ENCODE measurements around the gene EPHB3. TPM values are rescaled to one million over a fixed set of nuclear protein-coding genes. Genes with fewer than 3 reads are reported as not detected.
A peak's percentile ranks its signal among the peaks of the same experiment; 100 is the strongest.

Gene EPHB3
- total RNA-seq, 2 experiments from 2014 or later: 0.19 to 0.22 TPM

GRCh38 chr3:184584464-184584891 is 22.9 kb downstream of the EPHB3 start:
- no peaks in the 10 kb centered on the region for H3K36me3 Mint-ChIP-seq (ENCODE audit: low read depth)
- POLR2A ChIA-PET: no interaction called here
- no peaks in the 10 kb centered on the region for H3K4me1 Mint-ChIP-seq (ENCODE audit: low read depth)
- H3K27me3 Mint-ChIP-seq: peaks cover 26% of the 10 kb centered on the region
- DNase-seq (no peak), ATAC-seq (ENCODE audit: poor library complexity) (no peak)
- H3K9me3 Mint-ChIP-seq: no peaks in the 10 kb centered on the region
- intact Hi-C loops (cut with DNase I, micrococcal nuclease): no loop called here
- Histone ChIP-seq H3K27me3 (ENCODE audit: control insufficient read depth in 1 of 2, insufficient read depth in 2 of 2, low read length in 2 of 2) (peaks cover 25% of the 10 kb centered on the region in 2 experiments), H3K27ac (ENCODE audit: low read depth in 1 of 2, low read length in 2 of 2) (no peak overlapping the region), H3K9me3 (ENCODE audit: control insufficient read depth in 1 of 2, insufficient read depth in 1 of 2, low read length in 2 of 2) (no peaks in the 10 kb centered on the region), H3K36me3 (ENCODE audit: insufficient read depth, low read length) (no peaks in the 10 kb centered on the region), H3K4me1 (ENCODE audit: insufficient read depth, low read length) (peaks cover 13% of the 10 kb centered on the region), H3K4me3 (ENCODE audit: low read length) (no peak overlapping the region)
- no peak for TF ChIP-seq CTCF (IDR thresholded peaks at IDR 0.05)
- H3K27ac Mint-ChIP-seq: no peak overlapping the region
- CTCF ChIA-PET: interaction anchor here (1.9 kb wide), 1 partner anchor 23 kb away, joined by 4 read pairs; the partner anchor contains the start of gene EPHB3
- H3K4me3 Mint-ChIP-seq: peak overlapping the region; percentile 54

GRCh38 chr3:184585545-184585944 is 24.0 kb downstream of the EPHB3 start:
- no peaks in the 10 kb centered on the region for H3K36me3 ChIP-seq (ENCODE audit: insufficient read depth, low read length)
- H3K27ac Mint-ChIP-seq: no peak overlapping the region
- peaks cover 13% of the 10 kb centered on the region for H3K4me1 ChIP-seq (ENCODE audit: insufficient read depth, low read length)
- no peaks in the 10 kb centered on the region for H3K9me3 ChIP-seq (ENCODE audit: control insufficient read depth in 1 of 2, insufficient read depth in 1 of 2, low read length in 2 of 2)
- H3K9me3 Mint-ChIP-seq: no peaks in the 10 kb centered on the region
- H3K4me3 Mint-ChIP-seq: no peak overlapping the region
- H3K36me3 Mint-ChIP-seq (ENCODE audit: low read depth): no peaks in the 10 kb centered on the region
- H3K4me1 Mint-ChIP-seq (ENCODE audit: low read depth): no peaks in the 10 kb centered on the region
- no peak for TF ChIP-seq CTCF (IDR thresholded peaks at IDR 0.05)
- peaks cover 22% of the 10 kb centered on the region for H3K27me3 Mint-ChIP-seq
- no peak for ATAC-seq (ENCODE audit: poor library complexity)
- H3K27me3 ChIP-seq (ENCODE audit: control insufficient read depth in 1 of 2, insufficient read depth in 2 of 2, low read length in 2 of 2): peaks cover 25% of the 10 kb centered on the region in 2 experiments
- no peak overlapping the region for H3K4me3 ChIP-seq (ENCODE audit: low read length)
- no peak for DNase-seq
- POLR2A ChIA-PET: no interaction called here
- intact Hi-C loops (cut with DNase I, micrococcal nuclease): no loop called here
- CTCF ChIA-PET: no interaction called here
- H3K27ac ChIP-seq (ENCODE audit: low read depth in 1 of 2, low read length in 2 of 2): no peak overlapping the region

- Histone ChIP-seq H3K9me3 (ENCODE audit: control insufficient read depth in 1 of 2, insufficient read depth in 1 of 2, low read length in 2 of 2) (no peaks in the 10 kb centered on the region), H3K4me3 (ENCODE audit: low read length) (no peak overlapping the region), H3K4me1 (ENCODE audit: insufficient read depth, low read length) (peaks cover 13% of the 10 kb centered on the region), H3K27ac (ENCODE audit: low read depth in 1 of 2, low read length in 2 of 2) (no peak overlapping the region), H3K36me3 (ENCODE audit: insufficient read depth, low read length) (no peaks in the 10 kb centered on the region), H3K27me3 (ENCODE audit: control insufficient read depth in 1 of 2, insufficient read depth in 2 of 2, low read length in 2 of 2) (peaks cover 19 to 22% of the 10 kb centered on the region in 2 experiments)
- Mint-ChIP-seq H3K36me3 (ENCODE audit: low read depth) (no peaks in the 10 kb centered on the region), H3K4me1 (ENCODE audit: low read depth) (no peaks in the 10 kb centered on the region), H3K27me3 (peaks cover 22% of the 10 kb centered on the region), H3K4me3 (no peak overlapping the region), H3K27ac (no peak overlapping the region), H3K9me3 (no peaks in the 10 kb centered on the region)
- no peak for TF ChIP-seq CTCF (IDR thresholded peaks at IDR 0.05)
- POLR2A ChIA-PET: no interaction called here
- no peak for DNase-seq
- intact Hi-C loops (cut with DNase I, micrococcal nuclease): no loop called here
- CTCF ChIA-PET: no interaction called here
- no peak for ATAC-seq (ENCODE audit: poor library complexity)
Observed at GRCh38 chr3:184586851-184587250, 25.3 kb downstream of the EPHB3 start.
